CD4-positive, alpha-beta T cell treated with Interferon gamma for 1 hour (primary cell): ENCODE data around the gene NRGN.

Experiments
- DNase-seq: peaks from one replicate; pipeline ENCODE4 v3.0.0-alpha.2; 2020

Gene NRGN

GRCh38 chr11:124742555-124742954, 2.8 kb downstream of the NRGN start:
- DNase-seq = no peak

GRCh38 chr11:124743050-124743449, 3.3 kb downstream of the NRGN start:
- DNase-seq = no peak

GRCh38 chr11:124745270-124745834, 5.6 kb downstream of the NRGN start:
- DNase-seq = no peak

GRCh38 chr11:124745835-124746620, 6.3 kb downstream of the NRGN start:
- peak; percentile 25 for DNase-seq

- peak; percentile 79 for DNase-seq
Observed at GRCh38 chr11:124746621-124747243, 7.0 kb downstream of the NRGN start.

GRCh38 chr11:124747406-124748099, 7.8 kb downstream of the NRGN start:
- DNase-seq = no peak

- DNase-seq = no peak
Observed at GRCh38 chr11:124748100-124748418, 8.3 kb downstream of the NRGN start.

GRCh38 chr11:124748481-124749343, 9.0 kb downstream of the NRGN start:
- DNase-seq = no peak

GRCh38 chr11:124749912-124750311, 10.2 kb downstream of the NRGN start:
- no peak for DNase-seq

- DNase-seq = no peak
Observed at GRCh38 chr11:124751391-124751740, 11.6 kb downstream of the NRGN start.

- no peak for DNase-seq
Observed at GRCh38 chr11:124751741-124752470, 12.2 kb downstream of the NRGN start, which contains the start of gene VSIG2. Gene VSIG2 (minus strand): TSS chr11:124752255. CDS start chr11:124752137, 118 bp downstream.

- no peak for DNase-seq
Observed at GRCh38 chr11:124752471-124753102, 12.8 kb downstream of the NRGN start.

- DNase-seq = no peak
Observed at GRCh38 chr11:124753205-124753604, 13.5 kb downstream of the NRGN start.

GRCh38 chr11:124753624-124754023, 13.9 kb downstream of the NRGN start:
- DNase-seq = no peak

GRCh38 chr11:124754309-124754708, 14.6 kb downstream of the NRGN start:
- no peak for DNase-seq

- DNase-seq = no peak
Observed at GRCh38 chr11:124754710-124755109, 15.0 kb downstream of the NRGN start.

- DNase-seq = no peak
Observed at GRCh38 chr11:124756033-124756752, 16.5 kb downstream of the NRGN start.

- no peak for DNase-seq
Observed at GRCh38 chr11:124756753-124757227, 17.0 kb downstream of the NRGN start.

GRCh38 chr11:124757320-124757719, 17.6 kb downstream of the NRGN start:
- DNase-seq = no peak
